Measurements from ENCODE around the gene ZNF200. TPM values are rescaled to one million over a fixed set of nuclear protein-coding genes. Genes with fewer than 3 reads are reported as not detected.
A peak's percentile ranks its signal among the peaks of the same experiment; 100 is the strongest.

ZNF200 gene
- total RNA-seq (1 to 10 TPM; 6.5 to 7.8 TPM), polyA plus RNA-seq (1 to 10 TPM; 4.3 to 6.4 TPM)
- long read RNA-seq, donor 1, full-length matches to known transcripts: 9 of 9 reads
- long read RNA-seq, donor 1, partial matches to known transcripts: 0 of 9 reads
- long read RNA-seq, donor 1, other reads (novel, unspliced or antisense): 0 of 9 reads
- long read RNA-seq, donor 2, full-length matches to known transcripts: 8 of 8 reads
- long read RNA-seq, donor 2, partial matches to known transcripts: 0 of 8 reads
- long read RNA-seq, donor 2, other reads (novel, unspliced or antisense): 0 of 8 reads
- long read RNA-seq, donor 3, full-length matches to known transcripts: 9 of 9 reads
- long read RNA-seq, donor 3, partial matches to known transcripts: 0 of 9 reads
- long read RNA-seq, donor 3, other reads (novel, unspliced or antisense): 0 of 9 reads
- long read RNA-seq, donor 4, full-length matches to known transcripts: 5 of 5 reads
- long read RNA-seq, donor 4, partial matches to known transcripts: 0 of 5 reads
- long read RNA-seq, donor 4, other reads (novel, unspliced or antisense): 0 of 5 reads
- long read RNA-seq, donor 5, full-length matches to known transcripts: 19 of 19 reads
- long read RNA-seq, donor 5, partial matches to known transcripts: 0 of 19 reads
- long read RNA-seq, donor 5, other reads (novel, unspliced or antisense): 0 of 19 reads

GRCh38 chr16:3234857-3235561 is at the start of gene ZNF200:
TSS of gene ZNF200 (minus strand) at chr16:3235158. CDS start at chr16:3233755, 1,403 bp downstream.
- peaks cover 9 to 31% (median 27%) of the 10 kb centered on the region in 4 donors for H3K36me3 ChIP-seq (ENCODE audit: control insufficient read depth in 4 of 4, insufficient read depth in 4 of 4, low read length in 4 of 4)
- peak; percentile 94 for ATAC-seq (ENCODE audit: insufficient read depth, low FRiP score)
- peak; percentile 97 to 98 (median 97) for DNase-seq
- H3K27me3 ChIP-seq (ENCODE audit: control insufficient read depth in 3 of 3, insufficient read depth in 3 of 3, low read length in 2 of 3): peaks cover 0 to 2% (median 0%) of the 10 kb centered on the region in 3 donors
- H3K9ac ChIP-seq (ENCODE audit: insufficient read depth in 1 of 2, low read length in 2 of 2): peak within 1 kb of the TSS; percentile 67 to 90
- peaks cover under 1 to 15% (median 5%) of the 10 kb centered on the region in 4 donors for H3K9me3 ChIP-seq (ENCODE audit: control insufficient read depth in 4 of 4, insufficient read depth in 3 of 4, low read length in 3 of 4)
- TF ChIP-seq CTCF (IDR thresholded peaks at IDR 0.05; ENCODE audit: control extremely low read depth, extremely low read depth): no peak
- peak within 1 kb of the TSS; percentile 91 to 98 for H3K27ac ChIP-seq (ENCODE audit: low read depth in 1 of 2, low read length in 1 of 2)
- H3K4me3 ChIP-seq: peak within 1 kb of the TSS; percentile 82
- peaks cover 0 to 9% (median 6%) of the 10 kb centered on the region in 5 donors for H3K4me1 ChIP-seq (ENCODE audit: control insufficient read depth in 5 of 5, insufficient read depth in 5 of 5, low read length in 5 of 5)
- 0% methylated on average over 47 to 56 of the region's 59 CpGs for WGBS, 2 donors

GRCh38 chr16:3283543-3284447 is 48.8 kb upstream of the ZNF200 start:
- DNase-seq (no peak), ATAC-seq (ENCODE audit: insufficient read depth, low FRiP score) (no peak)
- peak overlapping the region; percentile 77 to 92 for H3K9ac ChIP-seq (ENCODE audit: insufficient read depth in 1 of 2, low read length in 2 of 2)
- WGBS, 2 donors: 5 to 6% methylated on average over 56 of the region's 56 CpGs
- peaks cover 5 to 13% (median 12%) of the 10 kb centered on the region in 5 donors for H3K4me1 ChIP-seq (ENCODE audit: control insufficient read depth in 5 of 5, insufficient read depth in 5 of 5, low read length in 5 of 5)
- peaks cover 9 to 32% (median 23%) of the 10 kb centered on the region in 4 donors for H3K36me3 ChIP-seq (ENCODE audit: control insufficient read depth in 4 of 4, insufficient read depth in 4 of 4, low read length in 4 of 4)
- TF ChIP-seq CTCF (IDR thresholded peaks at IDR 0.05; ENCODE audit: control extremely low read depth, extremely low read depth): no peak
- H3K27me3 ChIP-seq (ENCODE audit: control insufficient read depth in 3 of 3, insufficient read depth in 3 of 3, low read length in 2 of 3): no peaks in the 10 kb centered on the region
- peak overlapping the region; percentile 62 for H3K4me3 ChIP-seq
- H3K9me3 ChIP-seq (ENCODE audit: control insufficient read depth in 4 of 4, insufficient read depth in 3 of 4, low read length in 3 of 4): peaks cover 0 to 22% (median 13%) of the 10 kb centered on the region in 4 donors
- peak overlapping the region; percentile 91 to 93 for H3K27ac ChIP-seq (ENCODE audit: low read depth in 1 of 2, low read length in 1 of 2)

Data from lung (tissue), 16 donors.